Esophagus muscularis mucosa (tissue), 4 donors: ENCODE data around the gene CLIP4. TPM values are rescaled to one million over a fixed set of nuclear protein-coding genes. Genes with fewer than 3 reads are reported as not detected.

Source experiments
- DNase-seq: peaks from one replicate; pipeline ENCODE4 v3.0.0-alpha.2; 2017; ENCODE audit errors: extremely low spot score
- H3K27ac ChIP-seq, 4 donors: fragments of 200-600 bp; sonication (generic); replicated peaks in 1 of 4; 1 replicate in 3 of 4; 2 replicates in 1 of 4; pipeline ENCODE4 v1.5.1; 2016 to 2019; ENCODE audit warnings: mild to moderate bottlenecking in 1 of 4
- H3K27me3 ChIP-seq, 4 donors: fragments of 200-600 bp; sonication (generic); one replicate each; pipeline versions ENCODE4 v1.5.1 to v1.6.0; 2016 to 2019
- H3K36me3 ChIP-seq, 4 donors: fragments of 200-600 bp; sonication (generic); one replicate each; pipeline ENCODE4 v1.5.1; 2016 to 2019
- H3K4me1 ChIP-seq, 4 donors: fragments of 200-600 bp; sonication (generic); one replicate each; pipeline ENCODE4 v1.5.1; 2016 to 2019
- H3K4me3 ChIP-seq, 4 donors: fragments of 200-600 bp; sonication (generic); 1 replicate in 2 of 4; 2 replicates in 2 of 4; pipeline ENCODE4 v1.5.1; 2016 to 2019; ENCODE audit warnings: mild to moderate bottlenecking in 4 of 4, moderate library complexity in 1 of 4
- H3K9me3 ChIP-seq, 4 donors: fragments of 200-600 bp; sonication (generic); 1 replicate in 3 of 4; 2 replicates in 1 of 4; pipeline ENCODE4 v1.5.1; 2016 to 2019
- EP300 ChIP-seq: sonication (generic); formaldehyde crosslinking; IDR thresholded peaks from one replicate; pipeline ENCODE4 v1.6.1; 2017; ENCODE audit warnings: antibody characterized with exemption
- POLR2A ChIP-seq: fragments of 450-650 bp; IDR thresholded peaks from one replicate; pipeline ENCODE4 v1.6.1; 2017; ENCODE audit warnings: antibody characterized with exemption, moderate library complexity, mild to moderate bottlenecking, low read depth
- POLR2AphosphoS5 ChIP-seq, 2 donors: sonication (generic); formaldehyde crosslinking; IDR thresholded peaks; one replicate each; pipeline ENCODE4 v1.6.1; 2017; ENCODE audit warnings: antibody characterized with exemption in 2 of 2
- WGBS: methylation state at CpG from one replicate; pipeline ENCODE4 v1.1.5; 2018; 5-methylcytosine and 5-hydroxymethylcytosine counted together
- intact Hi-C: fragments of 100-400 bp; cut with DNase I; formaldehyde crosslinking; loops from one replicate; pipeline ENCODE4 v1.15.1; 2023
- total RNA-seq, 4 donors: library from RNA; depleted of rRNA; stranded (reverse); fragments of >200 nt; gene quantifications; one replicate each; pipeline versions ENCODE4 v1.1.0 to v1.2.1, GENCODE V29; 2016
- TF ChIP-seq, protein P1 (sequence below), 3 experiments: fragments of 200-600 bp in 2 of 3; fragments of 450-650 bp in 1 of 3; sonication (generic) in 2 of 3; IDR thresholded peaks; one replicate each; pipeline ENCODE4 v1.5.1; 2017 to 2019; ENCODE audit warnings: antibody characterized with exemption in 3 of 3, mild to moderate bottlenecking in 2 of 3, moderate library complexity in 1 of 3

CLIP4 gene
- total RNA-seq, 4 donors from 2014 or later: 58.5 to 83.1 (median 66.8) TPM

- Histone ChIP-seq H3K27ac (no peak overlapping the region), H3K9me3 (no peaks in the 10 kb centered on the region), H3K4me3 (no peak overlapping the region), H3K36me3 (peaks cover 6 to 27% (median 14%) of the 10 kb centered on the region in 4 donors), H3K4me1 (no peaks in the 10 kb centered on the region), H3K27me3 (no peaks in the 10 kb centered on the region)
- intact Hi-C loops: no loop called here
- no peak for DNase-seq
- TF ChIP-seq POLR2AphosphoS5 (IDR thresholded peaks at IDR 0.05): no peak
- TF ChIP-seq, protein P1, sequence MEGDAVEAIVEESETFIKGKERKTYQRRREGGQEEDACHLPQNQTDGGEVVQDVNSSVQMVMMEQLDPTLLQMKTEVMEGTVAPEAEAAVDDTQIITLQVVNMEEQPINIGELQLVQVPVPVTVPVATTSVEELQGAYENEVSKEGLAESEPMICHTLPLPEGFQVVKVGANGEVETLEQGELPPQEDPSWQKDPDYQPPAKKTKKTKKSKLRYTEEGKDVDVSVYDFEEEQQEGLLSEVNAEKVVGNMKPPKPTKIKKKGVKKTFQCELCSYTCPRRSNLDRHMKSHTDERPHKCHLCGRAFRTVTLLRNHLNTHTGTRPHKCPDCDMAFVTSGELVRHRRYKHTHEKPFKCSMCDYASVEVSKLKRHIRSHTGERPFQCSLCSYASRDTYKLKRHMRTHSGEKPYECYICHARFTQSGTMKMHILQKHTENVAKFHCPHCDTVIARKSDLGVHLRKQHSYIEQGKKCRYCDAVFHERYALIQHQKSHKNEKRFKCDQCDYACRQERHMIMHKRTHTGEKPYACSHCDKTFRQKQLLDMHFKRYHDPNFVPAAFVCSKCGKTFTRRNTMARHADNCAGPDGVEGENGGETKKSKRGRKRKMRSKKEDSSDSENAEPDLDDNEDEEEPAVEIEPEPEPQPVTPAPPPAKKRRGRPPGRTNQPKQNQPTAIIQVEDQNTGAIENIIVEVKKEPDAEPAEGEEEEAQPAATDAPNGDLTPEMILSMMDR (IDR thresholded peaks at IDR 0.05): no peak
- no peak for TF ChIP-seq POLR2A
- no peak for TF ChIP-seq EP300
- WGBS: 96% methylated on average over 1 of the region's 1 CpG
Observed at GRCh38 chr2:29186817-29187216, 71.6 kb downstream of the CLIP4 start.

DNA sequence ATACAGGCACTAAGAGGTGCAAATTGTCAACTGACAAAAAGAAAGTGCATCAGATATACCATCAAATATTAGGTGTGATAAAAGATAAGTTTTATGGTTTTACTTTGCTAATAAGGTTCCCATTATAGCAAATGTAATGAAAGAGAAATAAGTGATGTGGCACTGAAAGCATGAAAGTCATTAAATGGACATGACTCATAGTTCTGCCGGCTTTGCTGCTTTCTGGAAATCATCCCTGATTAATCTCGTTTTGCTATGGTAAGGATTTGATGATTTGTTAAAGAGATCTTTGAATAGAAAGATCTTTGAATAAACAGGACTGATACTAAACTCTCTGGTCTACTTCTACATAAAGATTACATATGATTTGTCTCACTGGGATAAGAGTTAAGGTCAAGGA lies 72.7 kb downstream of the CLIP4 start:
- Histone ChIP-seq H3K4me3 (no peak overlapping the region), H3K4me1 (no peaks in the 10 kb centered on the region), H3K36me3 (peaks cover 0 to 31% (median 15%) of the 10 kb centered on the region in 4 donors), H3K9me3 (no peaks in the 10 kb centered on the region), H3K27me3 (no peaks in the 10 kb centered on the region), H3K27ac (no peak overlapping the region)
- intact Hi-C loops: no loop called here
- no peak for DNase-seq
- 67% methylated on average over 2 of the region's 2 CpGs for WGBS
- TF ChIP-seq, protein P1 (IDR thresholded peaks at IDR 0.05): no peak
- TF ChIP-seq POLR2A (no peak), EP300 (no peak)

DNA sequence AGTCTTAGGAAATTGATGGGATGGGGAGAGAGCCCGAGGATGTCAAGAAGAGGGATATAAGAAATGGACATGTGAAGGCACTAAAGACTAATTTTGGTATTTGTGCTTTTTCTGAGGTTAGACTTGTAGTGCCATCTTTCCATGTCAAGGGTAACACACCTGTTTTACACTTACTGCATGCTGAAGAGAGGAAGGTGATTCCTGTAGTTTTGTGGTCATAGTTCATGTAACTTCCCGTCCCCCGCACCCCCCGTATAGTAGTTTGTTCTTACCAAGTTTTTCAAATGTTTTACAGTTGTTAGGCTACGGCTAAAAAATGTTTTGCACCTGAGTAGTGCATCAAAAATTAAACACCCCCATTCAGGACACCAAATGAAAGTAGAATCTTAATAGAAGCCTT lies 73.8 kb downstream of the CLIP4 start:
- H3K4me3 ChIP-seq: no peak overlapping the region
- H3K27ac ChIP-seq: no peak overlapping the region
- 73% methylated on average over 5 of the region's 5 CpGs for WGBS
- intact Hi-C loops: no loop called here
- no peak for DNase-seq
- TF ChIP-seq EP300 (no peak), POLR2AphosphoS5 (IDR thresholded peaks at IDR 0.05) (no peak), POLR2A (no peak)
- TF ChIP-seq, protein P1 (IDR thresholded peaks at IDR 0.05): no peak
- no peaks in the 10 kb centered on the region for H3K4me1 ChIP-seq
- H3K9me3 ChIP-seq: no peaks in the 10 kb centered on the region
- H3K36me3 ChIP-seq: peaks cover 0 to 37% (median 15%) of the 10 kb centered on the region in 4 donors
- H3K27me3 ChIP-seq: no peaks in the 10 kb centered on the region

GRCh38 chr2:29191817-29192216 lies 76.6 kb downstream of the CLIP4 start:
- H3K27me3 ChIP-seq: no peaks in the 10 kb centered on the region

More at GRCh38 chr2:29191817-29192216, 76.6 kb downstream of the CLIP4 start:
- no peak overlapping the region for H3K27ac ChIP-seq
- WGBS: 90% methylated on average over 6 of the region's 6 CpGs
- peaks cover 0 to 4% (median 0%) of the 10 kb centered on the region in 4 donors for H3K4me1 ChIP-seq
- intact Hi-C loops: no loop called here
- DNase-seq: no peak
- H3K9me3 ChIP-seq: no peaks in the 10 kb centered on the region
- TF ChIP-seq, protein P1 (IDR thresholded peaks at IDR 0.05): no peak
- TF ChIP-seq POLR2AphosphoS5 (IDR thresholded peaks at IDR 0.05) (no peak), EP300 (no peak), POLR2A (no peak)
- H3K36me3 ChIP-seq: peaks cover 0 to 37% (median 11%) of the 10 kb centered on the region in 4 donors
- H3K4me3 ChIP-seq: no peak overlapping the region
